ENCODE data around the gene IMPDH2.
A peak's percentile ranks its signal among the peaks of the same experiment; 100 is the strongest.
"Not testable (repeated sequence)": the region's sequence is repeated elsewhere in the genome, so short reads cannot be mapped to it uniquely, and the experiment has no call there.

Gene IMPDH2

DNA sequence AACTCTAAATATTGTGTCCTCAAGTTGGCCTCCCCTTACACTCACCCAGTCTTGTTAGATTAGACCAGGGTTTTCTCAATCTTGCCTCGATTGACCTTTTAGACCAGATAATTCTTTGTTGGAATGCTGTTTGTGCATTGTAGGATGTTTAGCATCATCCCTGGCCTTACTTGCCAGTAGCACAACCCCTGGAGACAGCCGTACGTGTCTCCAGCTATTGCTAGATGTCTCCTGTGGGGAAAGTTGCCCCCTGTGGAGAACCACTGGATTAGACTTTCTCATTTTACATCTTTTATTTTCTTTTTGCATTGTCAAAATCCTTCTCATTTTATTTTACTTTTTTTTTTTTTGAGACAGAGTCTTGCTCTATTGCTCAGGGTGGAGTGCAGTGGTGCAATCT is 19.8 kb downstream of the IMPDH2 start:
- Histone ChIP-seq H3K27me3 (replicated peaks; ENCODE audit: insufficient read depth, low read length) (no peaks in the 10 kb centered on the region), H3K27ac (ENCODE audit: low read length) (no peak overlapping the region), H3K4me3 (ENCODE audit: low read length) (no peak overlapping the region), H3K9me3 (replicated peaks; ENCODE audit: insufficient read depth, low read length) (no peaks in the 10 kb centered on the region), H3K4me1 (ENCODE audit: low read length) (peaks cover 3% of the 10 kb centered on the region; the same call in 1 of the 2 replicates), H3K36me3 (replicated peaks; ENCODE audit: insufficient read depth, low read length) (no peaks in the 10 kb centered on the region), H2AFZ (ENCODE audit: low read length) (no peak overlapping the region), H3K9ac (ENCODE audit: low read length) (no peak overlapping the region), H3K9me2 (replicated peaks; ENCODE audit: insufficient read depth, low read length) (no peaks in the 10 kb centered on the region), H4K20me1 (ENCODE audit: insufficient read depth, low read length) (no peaks in the 10 kb centered on the region), H3F3A (ENCODE audit: insufficient read depth, low read length) (peaks cover 4% of the 10 kb centered on the region; the same call in 1 of the 2 replicates), H3K4me2 (ENCODE audit: low read depth, low read length) (no peak overlapping the region), H3K79me2 (ENCODE audit: low read length) (peaks cover 74% of the 10 kb centered on the region)
- TF ChIP-seq EZH2phosphoT487 (IDR thresholded peaks at IDR 0.05; ENCODE audit: low read length) (no peak), EZH2 (optimal IDR thresholded peaks at IDR 0.05; ENCODE audit: low read depth, low read length) (no peak)
- TF ChIP-seq, protein P1, sequence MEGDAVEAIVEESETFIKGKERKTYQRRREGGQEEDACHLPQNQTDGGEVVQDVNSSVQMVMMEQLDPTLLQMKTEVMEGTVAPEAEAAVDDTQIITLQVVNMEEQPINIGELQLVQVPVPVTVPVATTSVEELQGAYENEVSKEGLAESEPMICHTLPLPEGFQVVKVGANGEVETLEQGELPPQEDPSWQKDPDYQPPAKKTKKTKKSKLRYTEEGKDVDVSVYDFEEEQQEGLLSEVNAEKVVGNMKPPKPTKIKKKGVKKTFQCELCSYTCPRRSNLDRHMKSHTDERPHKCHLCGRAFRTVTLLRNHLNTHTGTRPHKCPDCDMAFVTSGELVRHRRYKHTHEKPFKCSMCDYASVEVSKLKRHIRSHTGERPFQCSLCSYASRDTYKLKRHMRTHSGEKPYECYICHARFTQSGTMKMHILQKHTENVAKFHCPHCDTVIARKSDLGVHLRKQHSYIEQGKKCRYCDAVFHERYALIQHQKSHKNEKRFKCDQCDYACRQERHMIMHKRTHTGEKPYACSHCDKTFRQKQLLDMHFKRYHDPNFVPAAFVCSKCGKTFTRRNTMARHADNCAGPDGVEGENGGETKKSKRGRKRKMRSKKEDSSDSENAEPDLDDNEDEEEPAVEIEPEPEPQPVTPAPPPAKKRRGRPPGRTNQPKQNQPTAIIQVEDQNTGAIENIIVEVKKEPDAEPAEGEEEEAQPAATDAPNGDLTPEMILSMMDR (IDR thresholded peaks at IDR 0.05; ENCODE audit: low read length) = no peak
- DNase-seq = no peak

DNA sequence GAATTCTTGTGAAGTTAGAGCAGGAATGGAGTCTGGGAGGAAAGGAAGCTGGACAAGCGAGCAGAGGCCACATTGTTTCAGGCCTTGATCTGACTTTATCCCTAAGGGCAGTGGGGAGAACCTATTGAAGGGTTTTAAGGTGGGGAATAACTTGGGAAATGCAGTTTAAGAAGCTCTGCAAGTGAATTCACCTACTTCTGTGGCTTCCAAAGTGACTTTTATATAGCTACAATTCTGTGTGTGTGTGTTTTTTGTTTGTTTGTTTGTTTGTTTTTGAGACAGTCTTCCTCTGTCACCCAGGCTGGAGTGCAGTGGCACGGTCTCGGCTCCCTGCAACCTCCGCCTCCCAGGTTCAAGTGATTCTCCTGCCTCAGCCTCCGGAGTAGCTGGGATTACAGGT is 20.6 kb downstream of the IMPDH2 start:
- not testable (repeated sequence) for H3K27ac ChIP-seq (ENCODE audit: low read length); H3K36me3 ChIP-seq (replicated peaks; ENCODE audit: insufficient read depth, low read length)
- peaks cover 67% of the 10 kb centered on the region for H3K79me2 ChIP-seq (ENCODE audit: low read length)

GRCh38 chr3:49007771-49008528 is 21.2 kb downstream of the IMPDH2 start:
- peak overlapping the region; percentile 87 for H3K4me3 ChIP-seq (ENCODE audit: low read length)
- H3K9me3 ChIP-seq (replicated peaks; ENCODE audit: insufficient read depth, low read length) = no peaks in the 10 kb centered on the region
- H2AFZ ChIP-seq (ENCODE audit: low read length) = peak overlapping the region; percentile 62
- H3K36me3 ChIP-seq (replicated peaks; ENCODE audit: insufficient read depth, low read length) = no peaks in the 10 kb centered on the region
- peak overlapping the region; percentile 82 for H3K27ac ChIP-seq (ENCODE audit: low read length)
- H3K79me2 ChIP-seq (ENCODE audit: low read length) = peaks cover 60% of the 10 kb centered on the region
- peak overlapping the region; percentile 96 for H3K4me2 ChIP-seq (ENCODE audit: low read depth, low read length)
- H3K9me2 ChIP-seq (replicated peaks; ENCODE audit: insufficient read depth, low read length) = no peaks in the 10 kb centered on the region
- TF ChIP-seq EZH2phosphoT487 (IDR thresholded peaks at IDR 0.05; ENCODE audit: low read length) = no peak
- H3K4me1 ChIP-seq (ENCODE audit: low read length) = peaks cover 3% of the 10 kb centered on the region; the same call in 1 of the 2 replicates
- peak; percentile 87 for DNase-seq
- H4K20me1 ChIP-seq (ENCODE audit: insufficient read depth, low read length) = no peaks in the 10 kb centered on the region
- peaks cover 4% of the 10 kb centered on the region; the same call in 1 of the 2 replicates for H3F3A ChIP-seq (ENCODE audit: insufficient read depth, low read length)
- H3K27me3 ChIP-seq (replicated peaks; ENCODE audit: insufficient read depth, low read length) = no peaks in the 10 kb centered on the region
- peak overlapping the region; percentile 97 for H3K9ac ChIP-seq (ENCODE audit: low read length)

More for the DNA sequence above, 20.6 kb downstream of the IMPDH2 start:
- H4K20me1 ChIP-seq (ENCODE audit: insufficient read depth, low read length); H3K4me3 ChIP-seq (ENCODE audit: low read length); H3K9ac ChIP-seq (ENCODE audit: low read length); H3K27me3 ChIP-seq (replicated peaks; ENCODE audit: insufficient read depth, low read length); H3K9me3 ChIP-seq (replicated peaks; ENCODE audit: insufficient read depth, low read length); DNase-seq; H3F3A ChIP-seq (ENCODE audit: insufficient read depth, low read length); H3K9me2 ChIP-seq (replicated peaks; ENCODE audit: insufficient read depth, low read length); H3K4me1 ChIP-seq (ENCODE audit: low read length); H2AFZ ChIP-seq (ENCODE audit: low read length): not testable (repeated sequence)
- H3K4me2 ChIP-seq (ENCODE audit: low read depth, low read length) = peak overlapping the region; percentile 64

DNA sequence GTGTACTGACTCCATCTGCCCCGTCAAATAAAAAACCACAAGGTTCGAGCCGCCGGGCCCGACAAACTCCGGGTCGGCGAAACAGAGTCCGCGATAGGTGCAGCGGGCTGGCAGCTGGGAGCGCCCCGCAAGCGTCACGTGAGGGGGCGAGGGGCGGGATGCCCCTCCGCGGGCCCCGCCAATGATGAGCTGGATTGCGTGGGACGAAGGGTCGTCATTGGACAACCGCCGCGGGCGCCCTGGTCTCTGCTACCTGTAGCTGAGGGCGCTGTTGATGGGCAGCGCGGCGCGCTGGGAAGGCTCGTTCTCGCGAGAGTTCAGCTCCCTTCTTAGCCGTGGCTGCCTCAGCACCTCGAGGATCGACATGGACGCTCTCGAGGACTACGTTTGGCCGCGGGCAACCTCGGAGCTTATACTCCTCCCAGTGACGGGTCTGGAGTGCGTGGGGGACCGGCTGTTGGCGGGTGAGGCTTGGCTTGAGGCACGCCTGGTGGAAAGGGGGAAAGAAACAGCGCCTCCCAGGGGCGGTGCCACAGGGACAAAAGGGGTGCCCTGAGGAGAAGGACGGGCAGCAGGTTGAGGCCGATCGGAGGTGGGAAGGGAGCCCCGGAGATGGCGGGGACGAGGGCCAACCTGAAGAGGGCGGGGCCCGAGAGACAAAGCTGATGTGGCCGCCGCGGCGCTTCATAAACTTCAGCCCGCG is 22.0 kb downstream of the IMPDH2 start, which contains the start of gene WDR6:
Gene WDR6, plus strand, starts transcription at position 324 of the 703 bp plus-strand sequence. Its CDS starts 41 bp downstream, at position 365.
- H3F3A ChIP-seq (ENCODE audit: insufficient read depth, low read length) = peaks cover 4% of the 10 kb centered on the region; the same call in 1 of the 2 replicates
- no peaks in the 10 kb centered on the region for H3K9me2 ChIP-seq (replicated peaks; ENCODE audit: insufficient read depth, low read length)
- DNase-seq = peak; percentile 98
- H3K27me3 ChIP-seq (replicated peaks; ENCODE audit: insufficient read depth, low read length) = no peaks in the 10 kb centered on the region
- peaks cover 3% of the 10 kb centered on the region; the same call in 1 of the 2 replicates for H3K4me1 ChIP-seq (ENCODE audit: low read length)
- TF ChIP-seq EZH2 (optimal IDR thresholded peaks at IDR 0.05; ENCODE audit: low read depth, low read length) (no peak), EZH2phosphoT487 (IDR thresholded peaks at IDR 0.05; ENCODE audit: low read length) (no peak)
- TF ChIP-seq, protein P1 (IDR thresholded peaks at IDR 0.05; ENCODE audit: low read length) = peak; percentile 58
- no peaks in the 10 kb centered on the region for H4K20me1 ChIP-seq (ENCODE audit: insufficient read depth, low read length)
- H3K9ac ChIP-seq (ENCODE audit: low read length) = peak within 1 kb of the TSS; percentile 97
- H3K36me3 ChIP-seq (replicated peaks; ENCODE audit: insufficient read depth, low read length) = no peaks in the 10 kb centered on the region
- peak within 1 kb of the TSS; percentile 96 for H3K4me2 ChIP-seq (ENCODE audit: low read depth, low read length)
- H3K27ac ChIP-seq (ENCODE audit: low read length) = peak within 1 kb of the TSS; percentile 82
- peak within 1 kb of the TSS; percentile 87 for H3K4me3 ChIP-seq (ENCODE audit: low read length)
- peaks cover 53% of the 10 kb centered on the region for H3K79me2 ChIP-seq (ENCODE audit: low read length)
- H2AFZ ChIP-seq (ENCODE audit: low read length) = peak within 1 kb of the TSS; percentile 62
- no peaks in the 10 kb centered on the region for H3K9me3 ChIP-seq (replicated peaks; ENCODE audit: insufficient read depth, low read length)

Measured in MM.1S (cell line).